Measurements from ENCODE around the gene ZNF236. TPM values are rescaled to one million over a fixed set of nuclear protein-coding genes. Genes with fewer than 3 reads are reported as not detected.

ZNF236 gene
- total and polyA plus RNA-seq, 2 of the 8 experiments (the other 6 are each of a cell fraction or from before 2014, with no cell fraction given): 6.7 to 14.5 TPM

GRCh38 chr18:76817888-76818611 is 4.3 kb upstream of the ZNF236 start:
- FAIRE-seq: no peak

More at GRCh38 chr18:76817888-76818611, 4.3 kb upstream of the ZNF236 start:
- Histone ChIP-seq H2BK12ac (ENCODE audit: low read depth, low read length) (no peak overlapping the region), H3K9me3 (ENCODE audit: insufficient read depth in 2 of 2, low read depth in 1 of 2, low read length in 1 of 2) (no peaks in the 10 kb centered on the region), H2BK15ac (ENCODE audit: low read length) (no peak overlapping the region), H3K18ac (ENCODE audit: extremely low read depth, low read length) (no peak overlapping the region), H3K9ac (replicated peaks in 1 of 4; ENCODE audit: extremely low read depth in 1 of 4, low read depth in 3 of 4, low read length in 3 of 4) (no peak overlapping the region), H3K79me1 (ENCODE audit: low read depth, low read length) (no peaks in the 10 kb centered on the region; the same call in 1 of the 2 replicates), H3K27me3 (replicated peaks in 1 of 4; ENCODE audit: control insufficient read depth in 3 of 4, extremely low read depth in 1 of 4, insufficient read depth in 3 of 4, low read length in 3 of 4) (no peaks in the 10 kb centered on the region), H2BK120ac (replicated peaks; ENCODE audit: low read depth, low read length) (no peak overlapping the region), H3K4me2 (ENCODE audit: insufficient read depth in 1 of 2, low read depth in 2 of 2, low read length in 2 of 2) (no peak overlapping the region), H4K8ac (ENCODE audit: extremely low read depth, insufficient read depth, low read length) (no peak overlapping the region), H2BK20ac (ENCODE audit: low read length) (no peak overlapping the region), H3K79me2 (ENCODE audit: control insufficient read depth in 1 of 2, insufficient read depth in 2 of 2, low read length in 2 of 2) (peaks cover 0 to 25% of the 10 kb centered on the region in 2 experiments; a peak in 2 of 4 replicates), H2AFZ (ENCODE audit: low read length) (no peak overlapping the region), H4K5ac (ENCODE audit: insufficient read length, low read depth, low read length) (no peak overlapping the region), H2AK5ac (ENCODE audit: low read depth, low read length) (no peak overlapping the region), H3K27ac (ENCODE audit: low read depth, low read length) (no peak overlapping the region), H3K36me3 (ENCODE audit: control insufficient read depth in 2 of 4, insufficient read depth in 4 of 4, low read length in 3 of 4) (peaks cover 0 to 3% (median 0%) of the 10 kb centered on the region in 4 experiments; a peak in 1 of 8 replicates), H3K4ac (replicated peaks; ENCODE audit: insufficient read length, low read depth, low read length) (no peak overlapping the region), H4K91ac (replicated peaks; ENCODE audit: insufficient read length, low read length) (no peak overlapping the region), H2BK5ac (ENCODE audit: low read depth, low read length) (no peak overlapping the region), H3K56ac (replicated peaks; ENCODE audit: insufficient read length, low read depth, low read length) (no peak overlapping the region), H3K14ac (ENCODE audit: insufficient read length) (no peak overlapping the region), H3K23ac (ENCODE audit: insufficient read length) (no peak overlapping the region), H4K20me1 (replicated peaks in 1 of 2; ENCODE audit: control insufficient read depth in 1 of 2, insufficient read depth in 2 of 2, low read length in 2 of 2) (no peaks in the 10 kb centered on the region), H3K4me1 (replicated peaks in 1 of 4; ENCODE audit: control insufficient read depth in 3 of 4, insufficient read depth in 4 of 4, low read length in 3 of 4) (peaks cover 0 to 2% (median 0%) of the 10 kb centered on the region in 4 experiments; a peak in 1 of 7 replicates), H3K4me3 (ENCODE audit: extremely low read depth in 1 of 4, insufficient read depth in 2 of 4, low read depth in 3 of 4, low read length in 4 of 4) (no peak overlapping the region), H3K23me2 (ENCODE audit: low read depth, low read length) (peaks cover 5% of the 10 kb centered on the region; the same call in 1 of the 2 replicates)
- 85% methylated on average over 17 of the region's 17 CpGs; no CpG with 5 or more reads in 1 of the 2 experiments for WGBS, 2 experiments (ENCODE audit: extremely low coverage in 1 of 2, insufficient coverage in 1 of 2, insufficient read length in 1 of 2, insufficient replicate concordance in 2 of 2, low coverage in 1 of 2, low lambda C conversion rate in 2 of 2, missing lambda C conversion rate in 1 of 2)
- POLR2A ChIA-PET (ENCODE audit: partially characterized antibody): interaction anchor here (0.8 kb wide), 1 partner anchor 16 kb away, joined by 3 read pairs; no protein-coding TSS in a partner anchor
- TF ChIP-seq CBX5 (IDR thresholded peaks at IDR 0.05; ENCODE audit: low read depth, low read length) (no peak), ASH2L (IDR thresholded peaks at IDR 0.05; ENCODE audit: low read length) (no peak), RXRA (IDR thresholded peaks at IDR 0.05; ENCODE audit: insufficient read depth, low read depth, low read length) (no peak)
- TF ChIP-seq, protein P1, sequence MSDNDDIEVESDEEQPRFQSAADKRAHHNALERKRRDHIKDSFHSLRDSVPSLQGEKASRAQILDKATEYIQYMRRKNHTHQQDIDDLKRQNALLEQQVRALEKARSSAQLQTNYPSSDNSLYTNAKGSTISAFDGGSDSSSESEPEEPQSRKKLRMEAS (IDR thresholded peaks at IDR 0.05): no peak
- CTCF ChIA-PET (ENCODE audit: partially characterized antibody): interaction anchor here (0.6 to 6.5 kb wide), 6 partner anchors 10 to 72 kb away, joined by 3 to 71 read pairs (median 4); no protein-coding TSS in a partner anchor
- no peak for DNase-seq (ENCODE audit: low read depth in 1 of 2, low spot score in 2 of 2)

All from H1 (cell line).